HG02588 (cell line): ENCODE measurements around the gene RHOT1.
"Not testable (repeated sequence)": the region's sequence is repeated elsewhere in the genome, so short reads cannot be mapped to it uniquely, and the experiment has no call there.

Source experiments
- ATAC-seq: cut with Tn5 transposase; IDR thresholded peaks from one replicate; pipeline ENCODE4 v1.9.1; 2021; ENCODE audit warnings: mild to moderate bottlenecking, moderate library complexity; ENCODE audit not compliant: unreplicated experiment

The RHOT1 gene

DNA sequence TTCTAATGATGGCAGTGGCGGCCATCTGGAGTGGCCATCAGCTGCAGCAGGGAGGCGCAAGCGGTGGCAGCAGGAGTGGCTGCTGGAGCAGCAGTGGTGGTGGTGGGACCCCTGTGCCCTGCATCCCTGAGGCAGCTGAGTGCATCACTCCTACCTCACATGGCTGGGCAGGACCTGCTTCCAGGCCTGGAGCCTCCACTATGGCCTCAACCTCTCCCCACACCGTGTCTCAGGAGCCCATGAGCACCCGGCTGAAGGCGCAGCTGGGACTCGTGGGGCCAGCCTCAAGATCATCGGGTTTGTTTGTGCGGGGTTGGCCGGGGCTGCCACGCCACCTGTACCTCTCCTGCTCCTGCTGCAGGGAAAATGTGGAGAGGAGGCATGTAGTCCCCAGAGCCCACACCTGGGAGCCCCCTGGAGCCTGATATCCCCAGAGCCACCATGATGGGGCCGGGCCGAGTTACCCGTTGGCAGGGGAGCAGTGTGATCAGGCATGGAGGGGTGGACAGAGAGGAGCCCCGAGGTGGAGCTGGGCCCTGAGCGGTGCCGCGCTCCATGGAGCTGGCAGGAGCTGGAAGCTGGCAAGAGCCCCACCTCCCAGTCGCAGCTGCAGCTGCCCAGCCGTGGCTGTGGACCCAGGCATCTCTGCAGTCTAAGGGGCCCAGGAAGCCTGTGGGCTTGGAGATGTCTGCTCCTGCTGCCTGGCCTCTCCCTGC, 16.7 kb downstream of the RHOT1 start:
- no peak for ATAC-seq

DNA sequence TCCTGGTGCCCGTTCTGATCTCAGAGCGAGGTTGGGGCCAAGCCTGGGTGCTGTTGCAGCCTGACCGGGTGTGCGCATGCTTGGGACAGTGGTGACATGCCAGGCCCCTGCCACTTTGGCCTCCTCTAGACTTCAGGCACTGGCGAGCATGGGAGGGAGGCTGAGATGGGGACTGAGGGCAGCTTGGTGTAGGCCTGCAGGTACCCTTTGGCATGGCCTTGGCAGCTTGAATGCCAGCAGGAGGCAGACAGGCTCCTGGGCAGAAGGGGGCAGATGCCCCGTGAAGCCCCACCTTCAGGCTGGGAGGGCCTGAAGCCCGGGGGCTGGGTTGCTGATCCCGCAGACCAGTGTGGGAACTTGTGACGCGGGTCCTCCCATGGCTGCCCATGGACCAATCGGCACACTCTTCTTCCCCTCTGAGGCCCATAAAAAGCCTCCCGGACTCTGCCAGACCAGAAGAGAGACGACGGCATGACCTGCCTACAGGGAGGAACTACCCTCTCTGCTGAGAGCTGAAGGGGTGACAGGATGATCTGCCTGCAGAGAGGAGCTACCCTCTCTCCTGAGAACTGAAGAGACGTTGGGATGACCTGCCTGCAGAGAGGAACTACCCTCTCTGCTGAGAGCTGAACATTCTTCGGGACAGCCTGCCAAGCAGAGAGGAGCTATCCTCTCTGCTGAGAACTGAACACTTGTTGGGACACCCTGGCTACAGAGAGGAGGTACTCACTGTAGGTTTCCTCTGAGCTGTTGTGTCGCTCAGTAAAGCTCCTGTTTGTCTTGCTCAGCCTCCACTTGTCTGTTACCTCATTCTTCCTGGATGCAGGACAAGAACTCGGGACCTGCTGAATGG, 17.5 kb downstream of the RHOT1 start:
- ATAC-seq = no peak

DNA sequence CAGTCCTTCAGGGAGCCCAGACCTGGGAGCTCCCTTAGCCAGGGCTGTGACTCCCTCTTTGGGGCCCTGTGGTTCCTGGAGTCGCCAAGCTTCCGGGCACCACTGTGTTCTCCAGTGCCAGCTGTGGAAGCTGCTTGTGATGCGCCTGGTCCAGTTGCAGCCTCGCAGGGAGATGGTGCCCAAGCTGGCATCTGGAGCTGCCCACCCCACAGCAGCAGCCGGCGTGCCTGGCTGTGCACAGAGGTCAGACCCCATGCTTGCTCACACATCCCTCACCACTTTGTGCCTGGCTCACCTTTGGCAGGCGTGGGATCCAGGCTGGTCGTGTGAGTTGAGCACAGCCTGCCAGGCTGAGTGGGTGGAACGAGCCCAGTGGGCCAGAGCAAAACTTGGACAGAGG, 18.2 kb downstream of the RHOT1 start:
- ATAC-seq = no peak

DNA sequence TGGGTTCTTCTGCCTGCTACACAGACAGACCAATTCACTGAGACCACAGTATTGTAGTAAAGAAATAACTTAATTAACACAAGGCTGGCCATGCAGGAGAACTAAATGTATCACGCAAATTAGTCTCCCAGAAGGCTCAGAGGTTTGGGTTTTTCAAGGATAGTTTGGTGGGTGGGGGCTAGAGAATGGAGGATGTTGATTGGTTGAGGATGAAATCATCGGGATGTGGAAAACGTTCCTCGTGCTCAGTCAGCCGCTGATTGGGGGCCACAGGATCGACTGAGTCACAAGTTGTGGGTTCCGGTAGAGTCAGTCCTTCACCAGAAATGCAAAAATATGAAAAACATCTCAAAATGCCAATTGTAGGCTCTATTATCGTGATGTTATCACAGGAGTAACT, 18.7 kb downstream of the RHOT1 start:
- no peak for ATAC-seq

DNA sequence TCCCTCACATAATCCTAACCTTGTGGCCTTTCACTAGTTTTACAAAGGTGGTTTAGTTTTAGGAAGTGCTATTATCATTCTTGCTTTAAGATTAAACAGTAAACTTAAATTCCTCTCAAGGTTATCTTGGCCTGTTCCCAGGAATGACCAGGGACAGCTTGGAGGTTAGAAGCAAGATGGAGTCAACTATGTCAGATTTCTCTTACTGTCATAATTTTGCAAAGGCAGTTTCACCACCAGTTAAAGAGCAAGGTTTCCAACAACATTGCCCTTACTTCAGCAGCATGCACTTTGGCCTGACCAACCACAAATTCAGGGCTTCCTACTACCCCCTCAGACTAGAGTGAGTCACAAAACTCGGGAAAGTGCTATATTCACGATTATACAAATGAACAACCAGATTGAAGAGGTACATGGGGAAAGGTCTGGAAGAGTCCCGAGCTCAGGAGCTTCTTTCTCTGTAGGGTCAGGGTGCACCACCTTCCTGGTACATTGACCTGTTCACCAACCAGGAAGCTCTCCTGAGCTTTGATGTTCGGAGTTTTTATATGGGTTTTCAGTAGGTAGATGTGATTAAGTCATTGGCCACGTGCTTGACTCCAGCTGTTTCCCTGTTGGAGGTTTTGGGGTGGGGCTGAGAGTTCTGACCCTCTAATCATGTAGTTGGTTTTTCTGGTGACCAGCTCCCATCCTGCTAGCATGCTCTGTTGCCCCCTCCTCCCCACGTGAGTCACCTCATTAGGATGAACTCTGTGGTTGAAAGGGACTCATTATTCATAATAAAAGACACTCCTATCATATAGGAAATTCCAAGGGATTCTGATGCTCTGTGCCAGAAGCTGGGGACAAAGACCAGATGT, 19.4 kb downstream of the RHOT1 start:
- ATAC-seq = no peak

DNA sequence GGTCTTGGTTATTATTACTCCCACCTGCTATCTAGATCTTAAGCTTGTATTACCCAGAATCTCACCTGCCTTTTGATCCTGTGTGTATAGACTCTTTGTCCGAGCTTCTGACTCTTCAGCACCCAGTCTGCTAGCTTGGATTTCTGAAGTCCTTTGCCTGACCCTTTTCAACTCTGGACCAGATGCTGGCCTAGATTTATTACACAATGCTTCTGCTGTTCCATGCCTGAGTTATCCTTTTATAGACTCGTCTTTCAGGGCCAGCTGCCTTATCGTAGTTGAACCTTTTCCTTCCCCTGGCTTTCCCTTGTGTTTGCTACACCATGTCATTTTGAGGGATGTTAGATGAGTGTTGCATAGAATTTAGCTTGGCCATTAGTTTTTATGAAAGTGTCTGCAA, 32.6 kb downstream of the RHOT1 start:
- no peak for ATAC-seq

DNA sequence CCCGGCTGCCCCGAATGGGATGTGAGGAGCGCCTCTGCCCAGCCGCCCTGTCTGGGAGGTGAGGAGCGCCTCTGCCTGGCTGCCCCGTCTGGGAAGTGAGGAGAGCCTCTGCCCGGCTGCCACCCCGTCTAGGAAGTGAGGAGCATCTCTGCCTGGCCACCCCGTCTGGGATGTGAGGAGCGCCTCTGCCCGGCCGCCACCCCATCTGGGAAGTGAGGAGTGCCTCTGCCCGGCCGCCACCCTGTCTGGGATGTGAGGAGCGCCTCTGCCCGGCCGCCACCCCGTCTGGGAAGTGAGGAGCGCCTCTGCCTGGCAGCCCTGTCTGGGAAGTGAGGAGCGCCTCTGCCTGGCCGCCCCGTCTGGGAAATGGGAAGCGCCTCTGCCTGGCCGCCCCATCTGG, 36.4 kb downstream of the RHOT1 start:
- not testable (repeated sequence) for ATAC-seq

DNA sequence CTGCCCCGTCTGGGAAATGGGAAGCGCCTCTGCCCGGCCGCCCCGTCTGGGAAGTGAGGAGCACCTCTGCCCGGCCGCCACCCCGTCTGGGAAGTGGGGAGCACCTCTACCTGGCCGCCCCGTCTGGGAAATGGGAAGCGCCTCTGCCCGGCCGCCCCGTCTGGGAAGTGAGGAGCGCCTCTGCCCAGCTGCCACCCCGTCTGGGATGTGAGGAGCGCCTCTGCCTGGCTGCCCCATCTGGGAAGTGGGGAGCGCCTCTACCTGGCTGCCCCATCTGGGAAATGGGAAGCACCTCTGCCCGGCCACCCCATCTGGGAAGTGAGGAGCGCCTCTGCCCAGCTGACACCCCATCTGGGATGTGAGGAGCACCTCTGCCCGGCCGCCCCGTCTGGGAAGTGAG, 36.8 kb downstream of the RHOT1 start:
- ATAC-seq = not testable (repeated sequence)

DNA sequence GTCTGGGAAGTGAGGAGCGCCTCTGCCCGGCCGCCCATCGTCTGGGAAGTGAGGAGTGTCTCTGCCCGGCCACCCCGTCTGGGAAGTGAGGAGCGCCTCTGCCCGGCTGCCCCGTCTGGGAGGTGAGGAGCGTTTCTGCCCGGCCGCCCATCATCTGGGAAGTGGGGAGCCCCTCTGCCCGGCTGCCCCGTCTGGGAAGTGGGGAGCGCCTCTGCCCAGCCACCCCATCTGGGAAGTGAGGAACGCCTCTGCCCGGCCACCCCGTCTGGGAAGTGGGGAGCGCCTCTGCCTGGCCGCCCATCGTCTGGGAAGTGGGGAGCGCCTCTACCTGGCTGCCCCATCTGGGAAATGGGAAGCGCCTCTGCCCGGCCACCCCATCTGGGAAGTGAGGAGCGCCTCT, 37.2 kb downstream of the RHOT1 start:
- not testable (repeated sequence) for ATAC-seq

DNA sequence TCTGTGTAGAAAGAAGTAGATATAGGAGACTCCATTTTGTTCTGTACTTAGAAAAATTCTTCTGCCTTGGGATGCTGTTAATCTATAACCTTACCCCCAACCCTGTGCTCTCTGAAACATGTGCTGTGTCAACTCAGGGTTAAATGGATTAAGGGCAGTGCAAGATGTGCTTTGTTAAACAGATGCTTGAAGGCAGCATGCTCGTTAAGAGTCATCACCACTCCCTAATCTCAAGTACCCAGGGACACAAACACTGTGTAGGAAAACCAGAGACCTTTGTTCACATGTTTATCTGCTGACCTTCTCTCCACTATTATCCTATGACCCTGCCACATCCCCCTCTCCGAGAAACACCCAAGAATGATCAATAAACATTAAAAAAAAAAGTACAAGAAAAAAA, 38.0 kb downstream of the RHOT1 start:
- ATAC-seq = not testable (repeated sequence)

DNA sequence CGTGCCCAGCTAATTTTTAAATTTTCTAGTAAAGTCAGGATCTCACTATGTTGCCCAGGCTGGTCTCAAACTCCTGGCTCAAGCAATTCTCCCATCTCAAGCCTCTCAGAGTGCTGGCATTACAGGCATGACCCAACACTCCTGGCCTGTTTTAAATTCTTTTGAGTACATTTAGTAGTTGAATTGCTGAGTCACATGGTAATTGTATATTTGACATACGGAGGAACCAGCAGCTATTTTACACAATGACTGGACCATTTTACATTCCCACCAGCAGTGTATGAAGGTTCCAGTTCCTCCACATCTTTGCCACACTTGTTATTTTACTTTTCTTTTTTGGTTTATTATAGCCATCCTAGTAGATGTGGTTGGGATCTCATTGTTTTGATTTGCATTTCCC, 43.6 kb downstream of the RHOT1 start:
- ATAC-seq = no peak

DNA sequence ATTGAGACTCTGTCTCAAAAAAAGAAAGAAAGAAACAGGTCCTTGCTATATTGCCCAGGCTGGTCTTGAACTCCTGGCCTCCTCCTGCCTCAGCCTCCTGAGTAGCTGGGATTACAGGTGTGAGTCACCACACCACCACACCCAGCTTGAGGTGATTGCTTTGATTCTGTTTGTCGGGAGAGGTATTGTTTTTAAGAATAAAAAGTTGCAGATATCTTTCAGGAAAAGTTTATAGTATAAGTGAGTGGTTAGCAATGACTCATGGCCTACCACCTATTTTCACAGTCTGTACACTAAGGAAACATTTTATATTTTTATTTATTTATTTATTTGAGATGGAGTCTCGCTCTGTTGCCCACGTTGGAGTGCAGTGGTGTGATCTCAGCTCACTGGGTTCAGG, 45.0 kb downstream of the RHOT1 start:
- no peak for ATAC-seq

DNA sequence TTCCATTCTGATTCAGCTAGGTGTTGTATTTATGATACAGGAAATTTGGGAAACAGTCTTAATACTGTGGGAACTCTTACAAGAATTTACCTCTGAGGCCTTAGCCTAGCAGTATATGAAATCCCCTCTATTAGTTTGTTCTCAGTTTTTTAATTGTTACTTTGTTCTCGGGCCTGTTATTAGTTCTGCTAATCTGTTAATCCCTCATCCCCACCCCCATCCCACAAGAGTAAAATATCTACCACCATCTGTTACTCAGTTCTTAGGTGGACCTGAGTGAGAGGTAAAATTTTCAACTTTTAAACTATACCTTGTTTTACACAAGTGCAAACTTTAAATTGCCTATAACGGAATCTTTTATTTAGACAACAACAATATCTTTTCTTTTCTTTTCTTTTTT, 47.0 kb downstream of the RHOT1 start:
- ATAC-seq = no peak

DNA sequence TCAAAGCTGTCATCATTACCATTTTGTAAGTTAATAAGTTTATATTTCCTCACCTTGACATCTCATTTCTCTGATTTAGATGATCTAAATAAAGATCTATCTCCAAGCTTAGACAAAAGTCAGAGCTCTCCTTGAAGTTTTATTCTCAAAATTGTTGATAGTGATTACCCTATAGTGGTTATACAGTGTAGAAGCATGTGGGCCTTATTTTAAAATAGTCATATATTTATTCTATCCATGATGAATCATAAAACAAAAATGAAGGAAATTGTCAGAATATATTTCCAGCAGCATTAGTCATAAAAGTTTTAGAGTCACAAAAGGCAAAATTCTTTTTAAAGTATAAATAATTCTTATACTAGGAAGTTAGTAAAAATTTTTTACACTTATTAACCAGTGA, 49.0 kb downstream of the RHOT1 start:
- ATAC-seq = no peak

DNA sequence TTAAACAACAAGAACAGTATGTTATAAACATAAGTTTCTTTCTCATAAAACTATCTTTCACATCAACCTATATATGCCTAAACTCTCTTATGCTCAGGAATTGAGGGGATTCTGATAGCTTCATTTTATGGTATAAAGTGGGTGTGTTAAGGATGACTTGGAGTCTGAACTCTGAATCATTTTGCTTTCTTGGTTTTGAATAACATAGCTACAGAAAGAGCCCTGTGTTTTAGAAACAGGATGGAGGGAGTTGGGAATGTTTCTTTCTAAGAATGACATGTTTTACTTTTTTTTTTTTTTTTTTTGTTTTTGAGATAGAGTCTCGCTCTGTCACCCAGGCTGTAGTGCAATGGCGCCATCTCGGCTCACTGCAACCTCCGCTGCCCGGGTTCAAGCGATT, 50.1 kb downstream of the RHOT1 start:
- no peak for ATAC-seq

DNA sequence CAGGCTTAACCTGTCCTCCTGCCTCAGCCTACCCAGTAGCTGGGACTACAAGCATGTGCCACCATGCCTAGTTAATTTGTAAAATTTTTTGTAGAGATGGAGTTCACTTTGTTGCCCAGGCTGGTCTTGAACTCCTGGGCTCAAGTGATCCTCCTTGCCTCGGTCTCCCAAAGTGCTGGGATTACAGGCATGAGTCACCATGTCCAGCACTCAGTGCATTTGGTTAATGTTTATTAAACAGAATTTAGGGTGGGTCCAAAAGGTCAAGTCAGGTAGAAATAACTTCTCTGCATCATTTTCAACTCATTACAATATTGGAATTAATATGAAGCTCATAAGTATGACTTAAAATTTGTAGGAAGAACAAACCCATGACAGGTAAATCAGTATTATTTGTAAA, 55.7 kb downstream of the RHOT1 start:
- ATAC-seq = no peak

DNA sequence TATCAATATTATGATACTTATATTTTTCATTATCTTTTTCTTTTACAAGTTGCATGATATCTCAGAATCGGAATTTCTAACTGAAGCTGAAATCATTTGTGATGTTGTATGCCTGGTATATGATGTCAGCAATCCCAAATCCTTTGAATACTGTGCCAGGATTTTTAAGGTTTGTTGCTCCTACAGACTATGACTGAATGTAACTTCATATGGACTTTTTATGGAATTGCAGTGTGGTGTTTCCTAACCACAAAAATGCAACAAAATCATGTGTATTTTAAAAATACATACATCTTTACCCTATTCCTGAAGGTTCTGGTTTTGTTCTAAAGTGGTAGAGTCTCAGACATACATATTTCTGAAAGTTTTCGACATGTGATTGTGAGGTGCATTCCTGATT, 64.6 kb downstream of the RHOT1 start:
- ATAC-seq = no peak

DNA sequence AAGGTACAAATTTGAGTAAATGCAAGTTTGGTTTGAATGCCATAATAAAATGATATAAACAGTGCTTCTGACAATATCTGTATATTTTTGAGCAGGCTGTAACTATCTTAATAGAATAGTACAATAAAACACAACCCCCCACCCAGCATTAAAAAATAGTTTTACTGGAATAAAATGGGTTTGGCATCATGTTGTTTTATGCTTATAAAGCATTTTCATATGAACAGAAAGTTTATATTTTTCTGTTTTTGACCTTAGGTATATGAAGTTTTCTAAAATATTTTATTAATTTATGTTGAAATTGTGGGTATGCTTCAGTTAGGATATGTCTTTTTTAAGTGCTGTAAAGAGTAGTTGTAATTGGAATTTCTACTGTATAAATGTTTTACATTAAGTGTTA, 66.1 kb downstream of the RHOT1 start:
- no peak for ATAC-seq

DNA sequence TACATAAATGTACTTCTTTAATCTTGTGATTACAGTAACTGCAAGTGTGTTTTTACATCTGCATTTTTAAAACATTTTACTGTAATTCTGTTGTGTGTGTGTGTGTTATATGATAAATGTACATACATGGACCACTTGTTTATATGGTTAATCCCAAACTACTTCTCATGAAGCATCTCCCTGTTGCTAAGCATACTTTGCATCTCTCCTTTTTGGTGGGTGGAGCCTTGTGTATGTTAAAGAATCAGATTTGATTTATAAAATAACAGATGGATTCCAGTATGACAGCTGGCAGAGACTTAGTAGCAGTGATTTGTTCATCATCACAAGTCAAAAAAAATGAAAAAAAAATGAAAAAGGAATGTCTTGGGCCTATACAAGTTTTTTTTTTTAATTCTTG, 67.3 kb downstream of the RHOT1 start:
- no peak for ATAC-seq

DNA sequence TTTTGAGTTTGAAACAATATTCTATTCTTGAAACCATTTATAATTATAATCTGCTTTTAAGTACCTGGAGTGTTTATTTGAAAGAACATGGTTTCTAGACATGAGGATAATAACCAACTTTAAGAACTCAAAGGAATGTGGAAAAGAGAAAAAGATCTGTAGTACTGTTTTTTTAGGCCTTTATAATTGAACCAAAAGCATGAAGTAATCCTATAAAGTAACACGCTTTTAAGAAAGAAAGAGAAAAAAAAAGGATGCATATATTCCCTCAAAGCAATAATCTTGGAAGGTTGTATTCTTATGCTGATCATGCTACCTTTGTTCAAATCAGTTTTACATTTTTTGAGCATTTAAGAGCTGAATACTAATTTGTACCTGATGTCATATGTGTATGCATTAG, 69.4 kb downstream of the RHOT1 start:
- no peak for ATAC-seq

DNA sequence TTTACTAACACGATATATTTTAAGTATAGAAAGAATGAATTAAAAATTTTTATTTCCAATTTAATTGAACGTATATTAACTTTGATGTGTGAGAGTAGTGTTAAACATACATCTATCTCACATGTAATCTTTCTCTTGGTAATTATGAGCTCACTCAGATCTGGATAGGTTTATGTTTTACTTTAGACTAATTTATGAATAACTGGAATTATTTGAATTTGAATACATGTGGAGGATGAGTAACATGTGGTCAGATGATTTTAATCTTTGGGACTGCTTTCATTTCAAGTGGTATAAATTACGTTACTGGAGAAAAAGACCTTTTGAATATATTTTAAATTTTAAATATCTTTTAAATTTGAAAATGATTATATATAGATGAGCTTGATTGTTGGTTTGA, 73.4 kb downstream of the RHOT1 start:
- ATAC-seq = no peak

DNA sequence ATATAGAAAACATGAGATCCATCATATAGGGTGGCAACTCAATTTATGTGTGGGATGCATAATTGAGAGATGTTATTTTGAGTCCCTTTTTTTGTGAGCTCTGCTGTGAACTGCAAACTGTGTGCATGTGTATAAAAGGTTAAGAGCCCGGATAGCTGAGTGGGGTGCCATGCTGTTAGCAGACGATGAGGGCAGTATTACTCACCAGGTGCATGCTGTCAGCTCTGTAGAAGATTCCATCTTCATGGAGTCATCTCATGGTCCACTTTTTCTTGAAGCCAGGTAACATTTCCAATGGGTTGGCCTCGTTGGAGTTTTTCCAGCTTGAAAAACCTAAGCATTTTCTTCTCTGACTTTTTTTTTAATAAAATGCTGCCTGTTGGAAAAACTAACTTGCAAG, 80.3 kb downstream of the RHOT1 start:
- no peak for ATAC-seq
